HG03064 (cell line): ENCODE data around the gene LHFPL3.

Source experiments
- ATAC-seq: cut with Tn5 transposase; IDR thresholded peaks from one replicate; pipeline ENCODE4 v1.9.1; 2021; ENCODE audit warnings: low read depth; ENCODE audit not compliant: unreplicated experiment

LHFPL3 gene

GRCh38 chr7:104367926-104368325 lies 39.5 kb downstream of the LHFPL3 start:
- ATAC-seq, result no peak

GRCh38 chr7:104371216-104371979 lies 43.0 kb downstream of the LHFPL3 start:
- ATAC-seq, result no peak

GRCh38 chr7:104371980-104372357 lies 43.6 kb downstream of the LHFPL3 start:
- ATAC-seq, result no peak

- no peak for ATAC-seq
These were observed 54.2 kb downstream of the LHFPL3 start for GRCh38 chr7:104382616-104383015.

- ATAC-seq, result no peak
These were observed 58.5 kb downstream of the LHFPL3 start for GRCh38 chr7:104386943-104387342.

GRCh38 chr7:104388222-104388621 lies 59.8 kb downstream of the LHFPL3 start:
- no peak for ATAC-seq

GRCh38 chr7:104395162-104395561 lies 66.8 kb downstream of the LHFPL3 start:
- ATAC-seq, result no peak

- no peak for ATAC-seq
These were observed 69.0 kb downstream of the LHFPL3 start for GRCh38 chr7:104397442-104397841.

GRCh38 chr7:104408371-104408770 lies 80.0 kb downstream of the LHFPL3 start:
- no peak for ATAC-seq

GRCh38 chr7:104410742-104411141 lies 82.3 kb downstream of the LHFPL3 start:
- no peak for ATAC-seq

GRCh38 chr7:104412911-104413310 lies 84.5 kb downstream of the LHFPL3 start:
- no peak for ATAC-seq

- no peak for ATAC-seq
These were observed 85.8 kb downstream of the LHFPL3 start for GRCh38 chr7:104414216-104414615.

- no peak for ATAC-seq
These were observed 87.3 kb downstream of the LHFPL3 start for GRCh38 chr7:104415700-104416099.

- ATAC-seq, result no peak
These were observed 88.5 kb downstream of the LHFPL3 start for GRCh38 chr7:104416866-104417393.

- no peak for ATAC-seq
These were observed 103.5 kb downstream of the LHFPL3 start for GRCh38 chr7:104431930-104432329.

- ATAC-seq, result no peak
These were observed 105.7 kb downstream of the LHFPL3 start for GRCh38 chr7:104434129-104434528.

- ATAC-seq, result no peak
These were observed 114.1 kb downstream of the LHFPL3 start for GRCh38 chr7:104442481-104442880.

- ATAC-seq, result no peak
These were observed 115.6 kb downstream of the LHFPL3 start for GRCh38 chr7:104444017-104444416.

- ATAC-seq, result no peak
These were observed 117.0 kb downstream of the LHFPL3 start for GRCh38 chr7:104445393-104445792.

- no peak for ATAC-seq
These were observed 122.5 kb downstream of the LHFPL3 start for GRCh38 chr7:104450861-104451260.

- no peak for ATAC-seq
These were observed 124.8 kb downstream of the LHFPL3 start for GRCh38 chr7:104453190-104453589.

GRCh38 chr7:104458875-104459274 lies 130.5 kb downstream of the LHFPL3 start:
- no peak for ATAC-seq
